ENCODE results near the gene ABCB11.
A peak's percentile ranks its signal among the peaks of the same experiment; 100 is the strongest.
"Not testable (repeated sequence)": the region's sequence is repeated elsewhere in the genome, so short reads cannot be mapped to it uniquely, and the experiment has no call there.

ABCB11 gene

GRCh38 chr2:168955321-168955720, 75.8 kb downstream of the ABCB11 start:
- DNase-seq = no peak
- TF ChIP-seq POLR2A (IDR thresholded peaks at IDR 0.05; ENCODE audit: low read length) = no peak
- no peak for TF ChIP-seq GATA1 (IDR thresholded peaks at IDR 0.05; ENCODE audit: low read depth, low read length)

GRCh38 chr2:168954256-168954655, 76.9 kb downstream of the ABCB11 start:
- no peak for DNase-seq
- TF ChIP-seq GATA1 (IDR thresholded peaks at IDR 0.05; ENCODE audit: low read depth, low read length) (no peak), POLR2A (IDR thresholded peaks at IDR 0.05; ENCODE audit: low read length) (no peak)

- DNase-seq = no peak
- TF ChIP-seq GATA1 (IDR thresholded peaks at IDR 0.05; ENCODE audit: low read depth, low read length) = no peak
- no peak for TF ChIP-seq POLR2A (IDR thresholded peaks at IDR 0.05; ENCODE audit: low read length)
These were observed 78.7 kb downstream of the ABCB11 start for GRCh38 chr2:168952424-168952823.

GRCh38 chr2:168951871-168952270, 79.3 kb downstream of the ABCB11 start:
- DNase-seq = no peak
- TF ChIP-seq POLR2A (IDR thresholded peaks at IDR 0.05; ENCODE audit: low read length) (no peak), GATA1 (IDR thresholded peaks at IDR 0.05; ENCODE audit: low read depth, low read length) (no peak)

- no peak for DNase-seq
- TF ChIP-seq GATA1 (IDR thresholded peaks at IDR 0.05; ENCODE audit: low read depth, low read length) (no peak), POLR2A (IDR thresholded peaks at IDR 0.05; ENCODE audit: low read length) (no peak)
These were observed 81.8 kb downstream of the ABCB11 start for GRCh38 chr2:168949324-168949723.

GRCh38 chr2:168948621-168949212, 82.4 kb downstream of the ABCB11 start:
- DNase-seq = peak; percentile 39 to 45
- no peak for TF ChIP-seq POLR2A (IDR thresholded peaks at IDR 0.05; ENCODE audit: low read length)
- no peak for TF ChIP-seq GATA1 (IDR thresholded peaks at IDR 0.05; ENCODE audit: low read depth, low read length)

- no peak for TF ChIP-seq POLR2A (IDR thresholded peaks at IDR 0.05; ENCODE audit: low read length)
- TF ChIP-seq GATA1 (IDR thresholded peaks at IDR 0.05; ENCODE audit: low read depth, low read length) = no peak
- DNase-seq = no peak
These were observed 85.6 kb downstream of the ABCB11 start for GRCh38 chr2:168945508-168945907.

GRCh38 chr2:168944065-168944464, 87.1 kb downstream of the ABCB11 start:
- peak; percentile 13 to 14 for DNase-seq
- TF ChIP-seq POLR2A (IDR thresholded peaks at IDR 0.05; ENCODE audit: low read length) (no peak), GATA1 (IDR thresholded peaks at IDR 0.05; ENCODE audit: low read depth, low read length) (no peak)

- TF ChIP-seq GATA1 (IDR thresholded peaks at IDR 0.05; ENCODE audit: low read depth, low read length) (no peak), POLR2A (IDR thresholded peaks at IDR 0.05; ENCODE audit: low read length) (no peak)
- peak; percentile 54 to 89 for DNase-seq
These were observed 89.8 kb downstream of the ABCB11 start for GRCh38 chr2:168941297-168941696.

GRCh38 chr2:168939918-168940317, 91.2 kb downstream of the ABCB11 start:
- DNase-seq = no peak
- TF ChIP-seq GATA1 (IDR thresholded peaks at IDR 0.05; ENCODE audit: low read depth, low read length) (no peak), POLR2A (IDR thresholded peaks at IDR 0.05; ENCODE audit: low read length) (no peak)

- no peak for DNase-seq
- TF ChIP-seq GATA1 (IDR thresholded peaks at IDR 0.05; ENCODE audit: low read depth, low read length) (no peak), POLR2A (IDR thresholded peaks at IDR 0.05; ENCODE audit: low read length) (no peak)
These were observed 92.1 kb downstream of the ABCB11 start for GRCh38 chr2:168939061-168939460.

- DNase-seq = peak; percentile 55 to 83
These were observed 95.1 kb downstream of the ABCB11 start for GRCh38 chr2:168935810-168936581.

GRCh38 chr2:168934826-168935225, 96.3 kb downstream of the ABCB11 start:
- no peak for TF ChIP-seq GATA1 (IDR thresholded peaks at IDR 0.05; ENCODE audit: low read depth, low read length)
- no peak for TF ChIP-seq POLR2A (IDR thresholded peaks at IDR 0.05; ENCODE audit: low read length)
- no peak for DNase-seq

More at GRCh38 chr2:168935810-168936581, 95.1 kb downstream of the ABCB11 start:
- TF ChIP-seq POLR2A (IDR thresholded peaks at IDR 0.05; ENCODE audit: low read length) (no peak), GATA1 (IDR thresholded peaks at IDR 0.05; ENCODE audit: low read depth, low read length) (no peak)

GRCh38 chr2:168932174-168932573, 99.0 kb downstream of the ABCB11 start:
- DNase-seq = not testable (repeated sequence)

GRCh38 chr2:168930242-168930641, 100.9 kb downstream of the ABCB11 start:
- no peak for DNase-seq
- TF ChIP-seq POLR2A (IDR thresholded peaks at IDR 0.05; ENCODE audit: low read length) (no peak), GATA1 (IDR thresholded peaks at IDR 0.05; ENCODE audit: low read depth, low read length) (no peak)

Data from erythroblast (primary cell).